ENCODE results near the gene NFIX.

The NFIX gene

DNA sequence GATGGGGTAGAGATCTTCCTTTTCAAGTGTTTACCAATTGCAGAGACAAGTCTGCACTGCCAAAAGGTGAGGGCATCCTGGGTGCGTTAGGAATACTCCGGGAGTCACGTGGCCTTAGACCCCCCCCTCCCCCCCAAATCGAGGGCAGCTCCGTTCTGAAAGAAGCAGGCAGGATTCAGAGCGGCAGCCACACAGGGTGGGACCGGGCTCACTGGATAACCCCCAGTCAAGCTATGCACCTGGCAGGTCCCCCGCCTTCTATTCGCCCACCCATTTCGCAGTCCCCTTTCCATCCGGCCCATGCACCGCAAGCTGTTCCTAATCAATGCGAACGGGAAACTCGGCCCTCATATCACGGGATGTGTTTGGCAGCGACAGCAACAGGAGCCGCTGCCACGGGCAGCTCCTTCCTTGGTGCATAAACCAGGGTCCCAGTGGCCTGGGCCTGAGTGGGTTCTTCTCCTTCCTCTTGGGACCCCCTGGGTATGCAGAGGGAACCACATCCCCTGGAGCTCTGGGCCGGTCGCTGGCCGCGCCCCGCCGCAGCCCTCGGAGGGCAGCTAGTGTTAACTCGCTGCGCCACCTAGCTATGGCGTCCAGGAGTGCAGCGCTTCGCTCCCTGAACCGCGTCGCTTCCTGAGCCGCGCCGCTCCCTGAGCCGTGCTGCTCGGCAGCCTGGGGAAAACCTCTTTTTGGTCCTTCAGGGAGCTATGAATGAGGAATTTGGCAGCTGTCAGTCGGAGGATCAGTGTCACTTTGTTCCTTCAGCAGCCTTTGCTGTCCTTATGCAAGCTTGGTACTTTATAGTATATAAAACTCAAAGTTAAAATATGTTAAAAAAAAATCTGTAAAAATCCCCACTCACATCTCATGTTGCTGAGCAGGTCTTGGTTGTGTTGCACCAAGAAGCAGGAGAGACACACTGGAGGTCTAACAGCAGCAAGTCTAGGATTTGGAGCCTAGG is 66.0 kb downstream of the NFIX start:
- Histone ChIP-seq H3K9ac (ENCODE audit: low read length) (no peak overlapping the region), H3K27me3 (ENCODE audit: control insufficient read depth, insufficient read depth, low read length) (peaks cover 85% of the 10 kb centered on the region), H3K4me3 (ENCODE audit: low read length) (peak overlapping the region; percentile 64), H3K4me1 (ENCODE audit: control insufficient read depth, low read depth, low read length) (peaks cover 18% of the 10 kb centered on the region), H3K9me3 (ENCODE audit: control insufficient read depth, low read depth, low read length) (no peaks in the 10 kb centered on the region), H3K27ac (ENCODE audit: low read length) (no peak overlapping the region), H3K36me3 (ENCODE audit: control insufficient read depth, low read depth, low read length) (no peaks in the 10 kb centered on the region)

DNA sequence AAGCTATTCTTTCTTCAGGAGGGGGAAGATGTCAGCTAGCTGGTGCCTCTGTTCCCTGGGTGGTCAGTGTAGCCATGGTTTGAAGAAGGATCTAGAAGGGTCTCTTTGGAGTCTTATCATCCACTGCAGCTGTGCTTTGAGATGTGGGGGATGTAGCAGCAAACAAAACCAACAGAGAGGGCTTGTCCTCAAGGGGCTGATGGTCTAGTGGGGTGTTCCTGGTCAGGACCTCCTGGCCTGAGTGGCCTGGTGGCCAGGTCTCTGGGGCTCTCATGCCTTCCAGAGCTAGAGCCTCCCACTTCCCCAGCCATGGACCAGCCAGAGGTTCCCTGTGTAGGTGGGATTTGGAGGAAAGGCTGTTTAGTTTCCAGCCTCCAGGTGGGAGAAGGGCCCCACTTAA is 67.0 kb downstream of the NFIX start:
- no peak overlapping the region for H3K4me3 ChIP-seq (ENCODE audit: low read length)
- no peak overlapping the region for H3K9ac ChIP-seq (ENCODE audit: low read length)
- H3K36me3 ChIP-seq (ENCODE audit: control insufficient read depth, low read depth, low read length), result no peaks in the 10 kb centered on the region
- no peak overlapping the region for H3K27ac ChIP-seq (ENCODE audit: low read length)
- no peaks in the 10 kb centered on the region for H3K9me3 ChIP-seq (ENCODE audit: control insufficient read depth, low read depth, low read length)
- peaks cover 13% of the 10 kb centered on the region for H3K4me1 ChIP-seq (ENCODE audit: control insufficient read depth, low read depth, low read length)
- peaks cover 80% of the 10 kb centered on the region for H3K27me3 ChIP-seq (ENCODE audit: control insufficient read depth, insufficient read depth, low read length)

DNA sequence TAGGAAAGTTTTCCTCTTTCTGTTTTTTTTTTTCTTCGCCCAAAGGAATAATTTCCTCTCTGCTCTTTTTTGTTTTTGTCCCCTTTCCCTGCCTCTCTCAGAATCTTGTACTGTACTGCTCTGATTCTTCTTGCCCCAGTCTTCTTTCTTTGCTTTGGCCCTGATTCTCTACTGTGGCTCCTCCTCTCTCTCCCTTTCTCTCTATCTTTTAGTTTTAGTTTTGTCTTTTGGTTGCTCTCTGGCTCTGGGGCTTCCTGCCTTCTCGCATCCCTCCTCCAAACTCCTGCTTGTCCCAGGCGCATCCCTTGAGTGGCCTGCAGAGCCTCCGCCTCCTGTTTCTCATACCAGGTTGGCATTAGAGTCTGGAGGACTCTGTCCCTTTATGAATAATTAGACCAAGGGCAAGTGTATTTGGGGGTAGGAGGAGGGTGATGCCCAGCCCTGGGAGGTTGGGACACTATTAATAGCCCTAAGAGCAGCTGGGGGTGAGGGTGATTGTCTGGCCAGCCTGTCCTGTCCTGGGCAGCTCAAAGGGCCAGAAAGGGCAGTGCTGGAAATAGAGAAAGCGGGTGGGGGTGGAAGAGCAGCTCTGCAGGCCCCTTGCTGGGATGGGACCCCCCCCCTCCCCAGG is 68.3 kb downstream of the NFIX start:
- H3K9ac ChIP-seq (ENCODE audit: low read length), result no peak overlapping the region
- H3K27me3 ChIP-seq (ENCODE audit: control insufficient read depth, insufficient read depth, low read length), result peaks cover 68% of the 10 kb centered on the region
- no peak overlapping the region for H3K27ac ChIP-seq (ENCODE audit: low read length)
- H3K36me3 ChIP-seq (ENCODE audit: control insufficient read depth, low read depth, low read length), result no peaks in the 10 kb centered on the region
- H3K4me1 ChIP-seq (ENCODE audit: control insufficient read depth, low read depth, low read length), result peaks cover 13% of the 10 kb centered on the region
- H3K9me3 ChIP-seq (ENCODE audit: control insufficient read depth, low read depth, low read length), result no peaks in the 10 kb centered on the region
- H3K4me3 ChIP-seq (ENCODE audit: low read length), result no peak overlapping the region

DNA sequence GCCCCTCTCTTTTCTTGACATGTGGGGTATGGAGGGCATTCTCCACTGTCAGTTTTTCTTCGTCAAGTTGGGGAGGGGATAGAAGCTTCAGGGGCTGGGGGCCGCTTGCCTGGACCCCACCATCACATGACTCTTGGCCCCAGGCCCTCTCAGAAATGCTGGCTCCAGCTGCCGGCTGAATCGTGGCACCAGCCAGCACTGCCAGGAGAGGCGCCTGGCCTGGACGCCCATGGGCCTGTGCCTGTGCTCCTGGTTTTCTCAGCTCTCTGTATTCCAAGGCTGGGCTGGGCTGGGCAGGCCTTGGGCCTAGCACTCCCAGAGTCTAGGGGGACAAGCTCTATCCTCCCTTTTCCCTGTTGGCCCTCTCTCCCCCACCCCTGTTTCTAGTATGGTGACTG is 68.8 kb downstream of the NFIX start:
- H3K4me1 ChIP-seq (ENCODE audit: control insufficient read depth, low read depth, low read length), result peaks cover 10% of the 10 kb centered on the region
- H3K36me3 ChIP-seq (ENCODE audit: control insufficient read depth, low read depth, low read length), result no peaks in the 10 kb centered on the region
- peaks cover 62% of the 10 kb centered on the region for H3K27me3 ChIP-seq (ENCODE audit: control insufficient read depth, insufficient read depth, low read length)
- no peak overlapping the region for H3K4me3 ChIP-seq (ENCODE audit: low read length)
- no peaks in the 10 kb centered on the region for H3K9me3 ChIP-seq (ENCODE audit: control insufficient read depth, low read depth, low read length)
- no peak overlapping the region for H3K9ac ChIP-seq (ENCODE audit: low read length)
- H3K27ac ChIP-seq (ENCODE audit: low read length), result no peak overlapping the region

- H3K27ac ChIP-seq (ENCODE audit: low read length), result no peak overlapping the region
- no peaks in the 10 kb centered on the region for H3K36me3 ChIP-seq (ENCODE audit: control insufficient read depth, low read depth, low read length)
- no peaks in the 10 kb centered on the region for H3K9me3 ChIP-seq (ENCODE audit: control insufficient read depth, low read depth, low read length)
- no peaks in the 10 kb centered on the region for H3K4me1 ChIP-seq (ENCODE audit: control insufficient read depth, low read depth, low read length)
- H3K9ac ChIP-seq (ENCODE audit: low read length), result no peak overlapping the region
- H3K4me3 ChIP-seq (ENCODE audit: low read length), result no peak overlapping the region
- H3K27me3 ChIP-seq (ENCODE audit: control insufficient read depth, insufficient read depth, low read length), result peaks cover 45% of the 10 kb centered on the region
These were observed 71.0 kb downstream of the NFIX start for GRCh38 chr19:13066226-13066625.

DNA sequence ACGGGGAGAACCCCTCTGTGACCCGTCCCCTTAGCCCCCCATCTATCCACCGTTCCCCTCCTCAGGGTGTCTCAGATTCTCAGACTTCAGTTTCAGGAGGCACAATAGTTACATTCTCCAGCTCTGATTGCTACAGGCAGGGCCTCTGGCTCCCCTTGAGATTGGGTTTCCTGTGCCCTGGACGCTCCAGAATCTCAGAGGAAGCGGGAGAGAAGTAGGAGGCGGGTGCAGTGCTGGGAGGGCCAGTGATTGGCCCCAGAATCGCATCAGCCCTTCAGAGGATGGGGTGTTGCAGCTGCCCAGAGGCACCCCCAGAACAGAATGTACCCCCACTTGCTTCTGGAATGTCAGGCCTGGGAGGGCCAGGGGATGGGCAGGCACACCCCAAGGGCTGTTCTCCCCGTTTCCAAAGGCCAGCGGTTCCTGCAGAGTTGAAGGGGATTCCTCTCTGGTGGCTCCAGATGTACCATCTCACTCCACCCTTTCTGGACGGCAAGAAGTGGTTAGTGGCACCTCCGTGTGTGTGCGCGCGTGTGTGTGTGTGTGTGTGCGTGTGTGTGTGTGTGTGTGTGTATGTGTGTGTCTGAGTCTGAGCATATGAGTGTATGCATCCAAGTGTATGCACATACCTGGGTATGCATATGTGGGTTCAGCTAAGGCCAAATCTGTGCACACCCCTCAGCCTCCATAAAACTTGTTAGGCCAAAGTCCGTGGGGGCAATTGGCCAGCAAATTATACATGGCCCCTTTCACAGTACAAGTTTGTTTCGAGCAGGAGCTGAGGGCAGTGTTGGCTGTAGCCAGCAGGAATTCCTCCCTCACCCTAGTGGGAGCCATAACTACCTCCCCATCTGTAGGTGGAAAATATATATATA is 71.9 kb downstream of the NFIX start:
- Histone ChIP-seq H3K9me3 (ENCODE audit: control insufficient read depth, low read depth, low read length) (no peaks in the 10 kb centered on the region), H3K27ac (ENCODE audit: low read length) (no peak overlapping the region), H3K4me3 (ENCODE audit: low read length) (no peak overlapping the region), H3K27me3 (ENCODE audit: control insufficient read depth, insufficient read depth, low read length) (peaks cover 36% of the 10 kb centered on the region), H3K9ac (ENCODE audit: low read length) (no peak overlapping the region), H3K36me3 (ENCODE audit: control insufficient read depth, low read depth, low read length) (no peaks in the 10 kb centered on the region), H3K4me1 (ENCODE audit: control insufficient read depth, low read depth, low read length) (no peaks in the 10 kb centered on the region)

DNA sequence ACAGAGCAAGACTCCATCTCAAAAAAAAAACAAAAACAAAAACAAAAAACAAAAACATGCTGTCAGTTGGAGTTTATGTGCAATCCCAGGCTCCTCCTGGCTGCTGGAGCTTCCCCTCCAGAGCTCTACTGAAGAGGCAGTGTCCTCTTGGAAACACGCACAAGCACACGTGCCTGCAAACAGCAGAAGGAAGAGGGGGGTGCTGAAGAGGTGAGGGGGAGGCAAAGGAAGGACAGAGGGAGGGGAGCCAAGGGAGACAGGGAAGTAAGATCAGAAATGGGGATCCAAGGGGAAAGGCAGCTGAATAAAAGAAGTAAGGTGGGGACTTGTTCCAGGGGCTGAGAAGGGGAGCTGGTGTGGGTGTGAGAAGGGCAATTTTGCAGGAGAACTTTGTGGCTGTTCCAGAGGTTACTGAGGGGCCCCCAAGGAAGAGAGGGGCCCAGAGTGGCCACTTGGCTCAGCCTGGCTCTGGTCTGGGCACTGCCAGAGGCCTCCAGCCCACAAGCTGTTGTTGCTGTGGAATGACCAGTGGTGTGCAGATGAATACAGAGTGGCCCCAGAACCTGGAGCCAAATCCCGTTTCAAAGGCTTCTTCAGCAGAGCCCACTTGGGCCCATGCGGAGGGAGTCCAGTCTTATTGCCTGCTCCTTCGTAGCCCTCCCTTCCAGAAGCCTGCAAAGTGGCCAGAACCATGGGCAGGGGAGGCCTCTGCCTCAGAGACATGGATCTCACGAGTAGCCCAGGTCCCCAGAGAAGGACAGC is 73.0 kb downstream of the NFIX start:
- Histone ChIP-seq H3K27ac (ENCODE audit: low read length) (no peak overlapping the region), H3K4me1 (ENCODE audit: control insufficient read depth, low read depth, low read length) (no peaks in the 10 kb centered on the region)

DNA sequence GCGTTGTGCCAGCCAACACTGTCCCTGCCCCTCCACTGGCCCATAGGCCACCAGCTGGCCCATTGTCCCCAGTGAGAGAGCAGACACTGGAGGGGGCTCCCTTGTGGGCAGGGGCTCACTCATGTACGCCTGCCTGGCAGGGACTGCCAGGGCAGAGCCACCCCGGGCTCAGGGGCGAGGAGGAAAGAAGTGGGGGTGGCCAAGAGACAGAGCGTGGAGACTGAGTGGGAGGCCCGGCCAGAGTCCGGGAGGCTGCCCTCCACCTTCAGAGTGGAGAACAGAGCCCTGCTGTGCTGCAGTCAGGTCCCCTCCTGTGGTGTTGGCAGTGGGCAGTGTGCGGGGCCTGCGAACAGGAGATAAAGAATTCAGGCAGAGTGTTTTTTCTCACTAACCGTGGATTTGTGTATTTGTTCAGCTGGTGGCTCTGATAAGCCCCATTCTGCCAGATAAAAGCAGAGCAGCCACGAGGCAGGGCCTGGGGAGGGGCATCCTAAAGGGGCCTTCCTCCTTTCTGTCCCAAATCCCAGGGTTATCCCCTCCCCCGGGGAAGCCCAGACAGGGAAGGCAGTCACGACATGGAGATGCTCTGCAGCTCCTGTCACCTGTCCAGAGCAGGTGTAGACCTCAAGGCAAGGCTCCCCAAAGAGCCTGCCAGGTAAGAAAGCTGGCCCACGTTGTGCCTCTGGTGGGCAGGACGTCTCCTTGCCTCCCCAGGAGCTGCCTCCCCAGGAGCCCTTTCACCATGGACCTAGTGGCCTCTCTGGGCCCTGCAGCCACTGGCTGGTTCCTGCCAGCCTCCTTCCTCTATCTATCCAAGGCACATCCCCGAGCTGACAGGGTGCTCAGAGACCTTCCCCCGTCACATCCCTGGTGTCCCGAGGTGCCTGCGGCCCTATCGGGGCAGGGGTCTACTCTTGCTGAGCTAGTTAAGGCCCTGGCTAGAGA is 74.4 kb downstream of the NFIX start:
- Histone ChIP-seq H3K27ac (ENCODE audit: low read length) (no peak overlapping the region), H3K4me1 (ENCODE audit: control insufficient read depth, low read depth, low read length) (no peaks in the 10 kb centered on the region), H3K27me3 (ENCODE audit: control insufficient read depth, insufficient read depth, low read length) (peaks cover 11% of the 10 kb centered on the region)

More for the DNA sequence above, 73.0 kb downstream of the NFIX start:
- no peaks in the 10 kb centered on the region for H3K36me3 ChIP-seq (ENCODE audit: control insufficient read depth, low read depth, low read length)
- H3K9me3 ChIP-seq (ENCODE audit: control insufficient read depth, low read depth, low read length), result no peaks in the 10 kb centered on the region
- H3K9ac ChIP-seq (ENCODE audit: low read length), result no peak overlapping the region
- H3K27me3 ChIP-seq (ENCODE audit: control insufficient read depth, insufficient read depth, low read length), result peaks cover 25% of the 10 kb centered on the region
- H3K4me3 ChIP-seq (ENCODE audit: low read length), result no peak overlapping the region

GRCh38 chr19:13070425-13071140 is 75.3 kb downstream of the NFIX start:
- no peak overlapping the region for H3K9ac ChIP-seq (ENCODE audit: low read length)
- no peaks in the 10 kb centered on the region for H3K36me3 ChIP-seq (ENCODE audit: control insufficient read depth, low read depth, low read length)
- no peaks in the 10 kb centered on the region for H3K4me1 ChIP-seq (ENCODE audit: control insufficient read depth, low read depth, low read length)
- peaks cover 12% of the 10 kb centered on the region for H3K27me3 ChIP-seq (ENCODE audit: control insufficient read depth, insufficient read depth, low read length)
- no peak overlapping the region for H3K4me3 ChIP-seq (ENCODE audit: low read length)
- H3K9me3 ChIP-seq (ENCODE audit: control insufficient read depth, low read depth, low read length), result no peaks in the 10 kb centered on the region
- H3K27ac ChIP-seq (ENCODE audit: low read length), result no peak overlapping the region

More for the DNA sequence above, 74.4 kb downstream of the NFIX start:
- Histone ChIP-seq H3K9me3 (ENCODE audit: control insufficient read depth, low read depth, low read length) (no peaks in the 10 kb centered on the region), H3K4me3 (ENCODE audit: low read length) (no peak overlapping the region), H3K36me3 (ENCODE audit: control insufficient read depth, low read depth, low read length) (no peaks in the 10 kb centered on the region), H3K9ac (ENCODE audit: low read length) (no peak overlapping the region)

All from iPS-18a (cell line).